Kidney (tissue), 14 donors: Measurements from ENCODE around the gene DDX39B. TPM values are rescaled to one million over a fixed set of nuclear protein-coding genes. Genes with fewer than 3 reads are reported as not detected.
A peak's percentile ranks its signal among the peaks of the same experiment; 100 is the strongest.

ENCODE experiments used
- DNase-seq, 5 donors: peaks; one replicate each; pipeline ENCODE4 v3.0.0-alpha.2; 2013 to 2020
- FAIRE-seq: peaks from 2 replicates; lab custom pipeline; 2012; peaks lifted over from hg19 to GRCh38; lab: Jason Lieb, UNC
- H3K27ac ChIP-seq, 2 donors: one replicate each; pipeline ENCODE4 v1.7.0; 2013; ENCODE audit warnings: low read depth in 2 of 2, low read length in 2 of 2, inconsistent platforms in 1 of 2
- H3K27me3 ChIP-seq: one replicate; pipeline ENCODE4 v1.7.1; 2013; ENCODE audit warnings: low read length, inconsistent platforms; ENCODE audit not compliant: control insufficient read depth, insufficient read depth
- H3K36me3 ChIP-seq, 3 donors: one replicate each; pipeline versions ENCODE4 v1.7.0 to v1.7.1; 2013; ENCODE audit warnings: low read length in 3 of 3, control low read depth in 1 of 3, inconsistent platforms in 1 of 3; ENCODE audit not compliant: insufficient read depth in 3 of 3, control insufficient read depth in 2 of 3
- H3K4me1 ChIP-seq, 3 donors: one replicate each; pipeline versions ENCODE4 v1.7.0 to v1.7.1; 2013; ENCODE audit warnings: low read length in 3 of 3, inconsistent platforms in 1 of 3, low read depth in 1 of 3; ENCODE audit not compliant: control insufficient read depth in 2 of 3, insufficient read depth in 2 of 3
- H3K4me3 ChIP-seq, 3 donors: one replicate each; pipeline versions ENCODE4 v1.7.0 to v1.8.1; 2013; ENCODE audit warnings: low read length in 3 of 3, control low read depth in 1 of 3, inconsistent platforms in 1 of 3
- H3K9ac ChIP-seq, 3 donors: one replicate each; pipeline versions ENCODE4 v1.7.0 to v1.7.1; 2013; ENCODE audit warnings: low read length in 3 of 3, control low read depth in 1 of 3, inconsistent platforms in 1 of 3
- H3K9me3 ChIP-seq, 3 donors: one replicate each; pipeline versions ENCODE4 v1.7.0 to v1.7.1; 2013; ENCODE audit warnings: low read length in 3 of 3, control low read depth in 1 of 3, inconsistent platforms in 1 of 3; ENCODE audit not compliant: control insufficient read depth in 2 of 3, insufficient read depth in 1 of 3
- intact Hi-C: fragments of 100-400 bp; cut with DNase I; formaldehyde crosslinking; loops from one replicate; pipeline ENCODE4 v1.11.1; 2022
- polyA plus RNA-seq: library from polyadenylated mRNA; stranded (reverse); fragments of 350-450 nt; fragmentation: Illumina TruSeq; extraction: RNeasy Lipid Tissue Mini Kit (QIAGEN cat#74804); gene quantifications from one replicate; pipeline ENCODE4 v1.2.3, GENCODE V29; 2014; ENCODE audit warnings: low read depth, low replicate concordance; ENCODE audit not compliant: insufficient read depth
- total RNA-seq: library from RNA; stranded (reverse); fragmentation: NEBNext Ultra II Directional; extraction: Animal tissue kit (Norgen Biotek cat#: 25700); gene quantifications from one replicate; pipeline ENCODE4 v1.2.1, GENCODE V29; 2021
- TF ChIP-seq, protein P1 (sequence below): IDR thresholded peaks from 3 replicates; pipeline ENCODE4 v1.5.1; 2012; ENCODE audit warnings: mild to moderate bottlenecking, moderate library complexity, borderline replicate concordance; ENCODE audit not compliant: insufficient read depth; ENCODE audit errors: extremely low read depth
- donor health status: control.
- donor health status: control.
- donor health status: control.
- donor health status: control.
- donor health status: control.
- donor health status: DM: yes; HTN: yes; CAD: no.
- donor health status: Normal renal cell carcinoma (clear cell type).

Gene DDX39B
- total and polyA plus RNA-seq, 2 donors from 2014 or later: 183 to 295 TPM

DNA sequence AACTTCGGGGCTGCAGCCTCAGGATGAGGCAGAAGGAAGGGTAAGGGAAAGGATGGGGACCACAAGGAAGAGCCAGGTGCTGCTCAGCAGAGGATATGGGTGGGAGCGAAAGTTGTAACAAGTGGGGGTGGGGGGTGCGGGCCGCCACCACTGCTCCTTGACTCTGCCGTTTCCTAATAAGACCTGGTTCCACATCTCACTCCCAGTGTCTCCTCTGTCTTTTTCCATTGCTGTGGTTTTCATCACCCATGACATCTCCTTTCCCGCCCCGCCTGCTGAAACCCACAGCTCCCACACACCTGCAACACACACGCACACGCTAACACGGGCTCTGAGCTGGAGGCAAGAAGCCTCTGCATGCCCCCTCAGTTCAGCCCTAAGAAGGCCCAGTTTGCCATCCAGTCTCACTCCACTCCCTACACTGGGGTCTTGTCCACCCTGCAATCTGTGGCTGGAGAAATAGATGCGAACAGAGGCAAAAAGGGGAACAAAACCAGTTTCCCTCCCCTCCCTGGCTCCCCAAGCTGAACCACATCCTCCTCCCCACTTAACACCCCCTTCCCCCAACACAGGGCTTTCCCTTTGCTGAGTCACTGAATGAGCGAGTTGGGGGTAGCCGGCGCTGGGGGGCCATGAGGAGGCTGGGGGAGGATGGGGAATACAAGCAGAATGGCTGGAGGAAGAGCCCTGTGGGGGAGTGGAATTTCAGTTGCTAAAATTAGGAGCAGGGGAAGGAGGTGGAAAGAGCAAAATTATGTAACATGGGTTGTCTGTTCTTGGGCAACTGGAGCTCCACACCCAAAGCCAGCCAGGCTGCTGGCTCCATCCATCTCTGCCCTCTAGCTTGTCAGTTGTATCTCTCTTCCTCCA is 17.1 kb upstream of the DDX39B start:
- peak in 1 of 5 donors; percentile 59 for DNase-seq
- Histone ChIP-seq H3K27me3 (no peaks in the 10 kb centered on the region), H3K27ac (peak overlapping the region; percentile 48 to 51), H3K4me1 (peaks cover 0 to 18% (median 0%) of the 10 kb centered on the region in 3 donors), H3K9ac (peak overlapping the region in 1 of 3 donors; percentile 31), H3K36me3 (peaks cover 0 to 24% (median 9%) of the 10 kb centered on the region in 3 donors), H3K4me3 (no peak overlapping the region), H3K9me3 (no peaks in the 10 kb centered on the region)
- FAIRE-seq: no peak
- TF ChIP-seq, protein P1, sequence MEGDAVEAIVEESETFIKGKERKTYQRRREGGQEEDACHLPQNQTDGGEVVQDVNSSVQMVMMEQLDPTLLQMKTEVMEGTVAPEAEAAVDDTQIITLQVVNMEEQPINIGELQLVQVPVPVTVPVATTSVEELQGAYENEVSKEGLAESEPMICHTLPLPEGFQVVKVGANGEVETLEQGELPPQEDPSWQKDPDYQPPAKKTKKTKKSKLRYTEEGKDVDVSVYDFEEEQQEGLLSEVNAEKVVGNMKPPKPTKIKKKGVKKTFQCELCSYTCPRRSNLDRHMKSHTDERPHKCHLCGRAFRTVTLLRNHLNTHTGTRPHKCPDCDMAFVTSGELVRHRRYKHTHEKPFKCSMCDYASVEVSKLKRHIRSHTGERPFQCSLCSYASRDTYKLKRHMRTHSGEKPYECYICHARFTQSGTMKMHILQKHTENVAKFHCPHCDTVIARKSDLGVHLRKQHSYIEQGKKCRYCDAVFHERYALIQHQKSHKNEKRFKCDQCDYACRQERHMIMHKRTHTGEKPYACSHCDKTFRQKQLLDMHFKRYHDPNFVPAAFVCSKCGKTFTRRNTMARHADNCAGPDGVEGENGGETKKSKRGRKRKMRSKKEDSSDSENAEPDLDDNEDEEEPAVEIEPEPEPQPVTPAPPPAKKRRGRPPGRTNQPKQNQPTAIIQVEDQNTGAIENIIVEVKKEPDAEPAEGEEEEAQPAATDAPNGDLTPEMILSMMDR: no peak
- intact Hi-C loops: no loop called here

DNA sequence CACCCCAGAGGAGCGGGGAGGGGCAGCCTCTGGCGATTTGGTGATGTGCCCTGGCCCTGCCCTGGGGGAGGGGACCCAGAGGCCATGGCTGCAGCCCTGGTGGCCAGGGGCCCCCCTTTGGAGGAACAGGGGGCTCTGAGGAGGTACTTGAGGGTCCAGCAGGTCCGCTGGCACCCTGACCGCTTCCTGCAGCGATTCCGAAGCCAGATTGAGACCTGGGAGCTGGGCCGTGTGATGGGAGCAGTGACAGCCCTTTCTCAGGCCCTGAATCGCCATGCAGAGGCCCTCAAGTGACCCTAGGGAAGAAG is 16.5 kb upstream of the DDX39B start:
- TF ChIP-seq, protein P1: no peak
- H3K9me3 ChIP-seq: no peaks in the 10 kb centered on the region
- peaks cover 0 to 18% (median 0%) of the 10 kb centered on the region in 3 donors for H3K4me1 ChIP-seq
- FAIRE-seq (no peak), DNase-seq (no peak)
- no peak overlapping the region for H3K27ac ChIP-seq
- H3K27me3 ChIP-seq: no peaks in the 10 kb centered on the region
- intact Hi-C loops: no loop called here
- no peak overlapping the region for H3K9ac ChIP-seq
- peaks cover 0 to 24% (median 9%) of the 10 kb centered on the region in 3 donors for H3K36me3 ChIP-seq
- no peak overlapping the region for H3K4me3 ChIP-seq

DNA sequence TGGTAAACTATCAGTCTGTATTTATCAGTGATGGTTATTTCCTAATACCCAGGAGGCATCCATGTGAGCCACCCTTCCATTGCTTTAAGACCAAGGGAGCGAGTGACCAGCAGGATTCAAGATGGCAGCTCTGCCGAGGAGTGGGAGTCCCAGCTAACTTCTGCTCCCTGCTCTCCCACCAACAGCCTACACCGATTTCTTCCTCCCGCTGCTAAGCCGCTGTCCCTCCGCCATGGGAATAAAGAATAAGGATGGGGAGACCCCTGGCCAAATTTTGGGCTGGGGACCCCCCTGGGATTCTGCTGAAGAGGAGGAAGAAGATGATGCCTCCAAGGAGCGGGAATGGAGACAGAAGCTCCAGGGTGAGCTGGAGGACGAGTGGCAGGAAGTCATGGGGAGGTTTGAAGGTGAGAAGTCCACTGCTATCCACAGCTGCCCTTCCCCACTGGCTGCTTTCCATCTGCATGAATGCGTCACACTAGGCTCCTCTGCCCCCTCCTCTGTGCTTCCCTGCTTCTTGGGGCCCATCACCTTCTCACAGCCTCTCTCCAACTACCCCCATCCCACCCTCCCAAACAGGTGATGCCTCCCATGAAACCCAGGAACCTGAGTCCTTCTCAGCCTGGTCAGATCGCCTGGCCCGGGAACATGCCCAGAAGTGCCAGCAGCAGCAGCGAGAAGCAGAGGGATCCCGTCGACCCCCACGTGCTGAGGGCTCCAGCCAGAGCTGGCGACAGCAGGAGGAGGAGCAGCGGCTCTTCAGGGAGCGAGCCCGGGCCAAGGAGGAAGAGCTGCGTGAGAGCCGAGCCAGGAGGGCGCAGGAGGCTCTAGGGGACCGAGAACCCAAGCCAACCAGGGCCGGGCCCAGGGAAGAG is 15.9 kb upstream of the DDX39B start:
- DNase-seq: peak in 1 of 5 donors; percentile 69
- Histone ChIP-seq H3K36me3 (peaks cover 0 to 24% (median 9%) of the 10 kb centered on the region in 3 donors), H3K4me1 (peaks cover 0 to 18% (median 0%) of the 10 kb centered on the region in 3 donors), H3K27me3 (no peaks in the 10 kb centered on the region), H3K4me3 (no peak overlapping the region), H3K9ac (no peak overlapping the region), H3K27ac (no peak overlapping the region), H3K9me3 (no peaks in the 10 kb centered on the region)
- no peak for FAIRE-seq
- intact Hi-C loops: no loop called here
- TF ChIP-seq, protein P1: no peak
